Amniotic epithelial cell (primary cell): Measurements from ENCODE around the gene HIC2.
"Not testable (repeated sequence)": the region's sequence is repeated elsewhere in the genome, so short reads cannot be mapped to it uniquely, and the experiment has no call there.

Source experiments
- DNase-seq: peaks from one replicate; pipeline ENCODE4 v3.0.0-alpha.2; 2010; ENCODE audit warnings: low read depth

Gene HIC2

GRCh38 chr22:21417227-21417746, at the start of gene HIC2:
Gene HIC2, plus strand, starts transcription at chr22:21417371. Its CDS starts 25,461 bp downstream, at chr22:21442832.
- DNase-seq = not testable (repeated sequence)

- DNase-seq = not testable (repeated sequence)
These were observed 48.4 kb upstream of the HIC2 start for GRCh38 chr22:21368603-21369310.

- DNase-seq = not testable (repeated sequence)
These were observed 41.3 kb upstream of the HIC2 start for GRCh38 chr22:21375880-21376279.

GRCh38 chr22:21383701-21384467, 33.3 kb upstream of the HIC2 start, which contains the start of gene RIMBP3B:
Gene RIMBP3B, plus strand, starts transcription at chr22:21383751. Its CDS starts 108 bp downstream, at chr22:21383859.
- DNase-seq = not testable (repeated sequence)

GRCh38 chr22:21384468-21385357, 32.5 kb upstream of the HIC2 start:
- not testable (repeated sequence) for DNase-seq

- not testable (repeated sequence) for DNase-seq
These were observed 27.7 kb upstream of the HIC2 start for GRCh38 chr22:21389480-21389879.

- not testable (repeated sequence) for DNase-seq
These were observed 27.2 kb upstream of the HIC2 start for GRCh38 chr22:21390013-21390412.

- not testable (repeated sequence) for DNase-seq
These were observed 22.6 kb upstream of the HIC2 start for GRCh38 chr22:21394613-21395012.

- DNase-seq = not testable (repeated sequence)
These were observed 15.8 kb upstream of the HIC2 start for GRCh38 chr22:21401197-21401969.

- not testable (repeated sequence) for DNase-seq
These were observed 14.3 kb upstream of the HIC2 start for GRCh38 chr22:21402763-21403314.

- not testable (repeated sequence) for DNase-seq
These were observed 10.0 kb upstream of the HIC2 start for GRCh38 chr22:21407139-21407538.

GRCh38 chr22:21407792-21408191, 9.4 kb upstream of the HIC2 start:
- DNase-seq = not testable (repeated sequence)

- DNase-seq = not testable (repeated sequence)
These were observed 796 bp upstream of the HIC2 start for GRCh38 chr22:21416375-21416774.

GRCh38 chr22:21417853-21418252, 682 bp downstream of the HIC2 start:
- DNase-seq = not testable (repeated sequence)

- DNase-seq = not testable (repeated sequence)
These were observed 1.9 kb downstream of the HIC2 start for GRCh38 chr22:21418974-21419638.

- not testable (repeated sequence) for DNase-seq
These were observed 3.1 kb downstream of the HIC2 start for GRCh38 chr22:21420180-21420763.

- not testable (repeated sequence) for DNase-seq
These were observed 7.0 kb downstream of the HIC2 start for GRCh38 chr22:21424084-21424709.

GRCh38 chr22:21434378-21435233, 17.4 kb downstream of the HIC2 start:
- not testable (repeated sequence) for DNase-seq
